Stimulated activated CD4-positive, alpha-beta T cell treated with anti-CD3 and anti-CD28 coated beads, Interleukin-4, amount 100 ng/mL, for 4 hours (primary cell): ENCODE data around the gene TTPAL.
"Not testable (repeated sequence)": the region's sequence is repeated elsewhere in the genome, so short reads cannot be mapped to it uniquely, and the experiment has no call there.

Experiments
- DNase-seq, 2 experiments: peaks; one replicate each; pipeline ENCODE4 v3.0.0-alpha.2; 2020

TTPAL gene

DNA sequence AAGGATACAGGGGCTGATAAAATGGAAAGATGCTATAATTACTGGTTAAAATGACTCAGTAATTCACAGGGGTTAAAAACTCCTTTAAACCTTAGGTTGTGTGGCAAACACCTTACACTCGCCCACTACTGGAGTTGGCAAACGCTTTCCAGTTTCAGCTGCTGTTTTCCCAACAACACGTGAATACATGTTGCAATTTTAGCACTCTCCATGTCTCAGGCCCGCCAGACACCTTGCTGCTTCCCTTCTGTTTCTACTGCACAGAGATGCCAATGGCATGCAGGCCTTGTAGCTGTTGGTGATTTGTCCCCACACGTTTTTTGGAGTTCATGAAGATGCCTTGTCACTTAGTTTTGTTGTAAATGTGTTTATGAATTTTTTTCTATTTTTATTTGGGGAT, 5.3 kb upstream of the TTPAL start:
- no peak for DNase-seq

DNA sequence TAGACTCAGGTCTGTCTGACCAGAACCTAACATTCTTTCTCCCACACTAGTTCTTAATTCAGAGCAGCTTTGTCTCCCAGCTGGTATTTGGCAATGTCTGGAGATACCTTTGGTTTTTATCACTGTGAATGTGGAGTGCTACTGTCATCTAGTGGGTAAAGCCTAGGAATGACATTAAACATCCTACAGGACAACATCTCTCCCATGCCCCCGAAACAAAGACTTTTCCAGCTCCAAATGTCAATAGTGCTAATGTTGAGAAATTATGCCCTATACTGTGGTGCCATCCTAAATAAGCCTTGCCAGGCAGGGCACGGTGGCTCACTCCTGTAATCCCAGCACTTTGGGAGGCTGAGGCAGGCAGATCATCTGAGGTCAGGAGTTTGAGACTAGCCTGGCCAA, 4.2 kb upstream of the TTPAL start:
- DNase-seq, result no peak

- DNase-seq, result not testable (repeated sequence)
Observed at GRCh38 chr20:44472283-44472682, 3.4 kb upstream of the TTPAL start.

- no peak for DNase-seq
Observed at GRCh38 chr20:44475372-44475693, 341 bp upstream of the TTPAL start.

GRCh38 chr20:44477151-44477550, 1.5 kb downstream of the TTPAL start:
- DNase-seq, result no peak

DNA sequence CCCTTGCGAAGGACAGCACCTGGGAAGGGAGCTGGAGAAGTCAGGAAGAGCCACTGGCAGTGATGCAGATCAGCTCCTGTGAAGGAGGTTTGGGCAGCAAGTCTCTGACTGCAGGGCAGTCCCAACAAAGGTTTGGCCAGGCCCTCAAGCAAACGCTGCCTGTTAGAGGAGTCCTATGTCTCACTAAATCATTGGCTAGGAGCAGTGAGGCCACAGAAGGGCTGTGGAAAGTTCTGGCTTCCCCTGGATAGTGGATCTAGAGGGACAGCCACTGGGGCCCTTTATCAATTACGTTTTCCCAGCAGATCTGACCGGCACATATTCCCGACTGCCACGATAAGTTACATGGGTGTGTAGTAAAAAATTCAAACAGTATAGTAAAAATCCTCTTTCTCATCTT, 2.5 kb downstream of the TTPAL start:
- no peak for DNase-seq

DNA sequence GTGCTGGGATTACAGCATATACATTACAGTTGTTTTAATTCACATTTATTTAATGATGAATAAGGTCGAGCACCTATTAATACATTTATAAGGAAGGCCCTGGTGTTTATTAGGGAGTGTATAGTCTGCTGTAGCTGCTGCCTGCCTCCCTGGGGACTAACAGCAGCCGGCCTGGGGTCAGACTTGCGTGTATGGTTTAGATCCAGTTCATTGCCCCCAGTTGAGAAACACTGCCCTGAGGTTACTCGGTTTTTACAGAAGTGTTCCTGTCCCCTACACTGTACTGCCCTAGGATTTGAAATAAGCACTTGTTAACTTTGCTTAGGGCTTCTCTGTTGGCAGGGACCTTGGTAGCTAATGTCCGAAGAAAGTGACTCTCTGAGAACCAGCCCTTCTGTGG, 4.0 kb downstream of the TTPAL start:
- no peak for DNase-seq

DNA sequence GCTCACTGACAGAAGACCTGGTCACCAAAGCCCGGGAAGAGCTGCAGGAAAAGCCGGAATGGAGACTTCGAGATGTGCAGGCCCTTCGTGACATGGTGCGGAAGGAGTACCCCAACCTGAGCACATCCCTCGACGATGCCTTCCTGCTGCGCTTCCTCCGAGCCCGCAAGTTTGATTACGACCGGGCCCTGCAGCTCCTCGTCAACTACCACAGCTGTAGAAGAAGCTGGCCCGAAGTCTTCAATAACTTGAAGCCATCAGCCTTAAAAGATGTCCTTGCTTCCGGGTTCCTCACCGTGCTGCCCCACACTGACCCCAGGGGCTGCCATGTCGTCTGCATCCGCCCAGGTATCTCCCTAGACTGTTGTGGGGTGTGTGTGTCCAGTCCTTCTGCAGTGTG, 4.4 kb downstream of the TTPAL start:
- DNase-seq, result no peak

DNA sequence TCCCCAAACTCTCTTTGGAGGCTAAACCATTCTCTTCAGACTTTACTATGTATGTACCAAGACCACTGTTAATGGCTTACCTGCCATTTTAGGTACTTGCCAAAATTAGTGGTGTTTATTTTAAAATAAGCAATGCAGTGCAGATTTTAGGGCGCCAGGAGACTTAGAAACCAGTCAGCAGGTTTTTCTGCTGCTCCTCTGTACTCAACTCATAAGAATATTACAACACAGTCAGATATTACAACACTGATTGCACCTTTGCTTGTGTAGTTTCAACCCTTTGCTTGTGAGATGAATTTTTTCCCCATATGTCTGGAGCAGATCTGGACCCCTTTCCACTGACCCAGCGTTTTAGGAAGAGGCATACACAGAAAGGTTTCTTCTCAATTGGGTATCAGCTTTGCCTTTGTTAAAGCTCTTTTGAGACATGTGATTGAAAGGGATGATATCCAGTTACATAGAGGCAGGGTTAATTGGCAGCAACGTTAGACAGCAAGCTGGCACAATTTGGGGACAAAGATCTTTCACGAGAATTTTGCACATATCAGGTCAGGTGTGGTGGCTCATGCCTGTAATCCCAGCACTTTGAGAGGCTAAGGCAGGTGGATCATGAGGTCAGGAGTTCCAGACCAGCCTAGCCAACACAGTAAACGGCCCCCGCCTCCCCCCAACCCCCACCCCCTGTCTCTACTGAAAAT, 6.2 kb downstream of the TTPAL start:
- DNase-seq, result no peak

GRCh38 chr20:44483112-44483511, 7.4 kb downstream of the TTPAL start:
- no peak for DNase-seq

GRCh38 chr20:44485078-44485829, 9.6 kb downstream of the TTPAL start:
- DNase-seq, result no peak

- DNase-seq, result no peak
Observed at GRCh38 chr20:44485830-44486198, 10.1 kb downstream of the TTPAL start.

- DNase-seq, result no peak
Observed at GRCh38 chr20:44488551-44488950, 12.9 kb downstream of the TTPAL start.

DNA sequence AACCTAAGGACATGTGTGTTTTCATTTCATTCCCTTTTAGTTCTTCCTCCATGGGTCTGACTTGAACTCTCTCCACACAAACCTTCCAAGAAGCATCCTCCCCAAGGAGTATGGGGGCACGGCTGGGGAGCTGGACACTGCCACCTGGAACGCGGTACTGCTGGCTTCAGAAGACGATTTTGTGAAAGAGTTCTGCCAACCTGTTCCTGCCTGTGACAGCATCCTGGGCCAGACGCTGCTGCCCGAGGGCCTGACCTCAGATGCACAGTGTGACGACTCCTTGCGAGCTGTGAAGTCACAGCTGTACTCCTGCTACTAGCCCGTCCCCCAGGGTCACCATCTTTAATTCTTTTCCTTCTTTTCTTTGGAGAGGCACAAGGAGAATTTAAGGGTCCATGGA, 13.5 kb downstream of the TTPAL start:
- no peak for DNase-seq

DNA sequence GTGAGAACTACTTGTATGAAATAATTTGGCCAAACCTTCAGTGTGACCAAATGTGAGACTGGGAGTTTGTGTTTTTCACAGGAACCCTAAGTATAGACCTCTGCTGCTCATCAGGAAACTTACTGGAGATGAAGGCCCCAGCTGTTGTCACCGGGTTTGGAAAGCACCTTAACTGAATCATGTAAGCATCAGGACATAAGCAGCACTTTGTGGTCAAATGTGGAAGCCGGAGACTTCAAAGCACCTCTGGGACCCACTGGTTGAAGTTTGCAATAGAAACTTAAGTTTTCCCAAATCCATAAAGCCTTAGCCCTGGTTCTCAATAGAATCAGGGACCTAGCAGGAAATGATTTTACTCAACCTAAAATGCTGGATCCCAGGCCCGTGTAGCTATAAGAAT, 14.3 kb downstream of the TTPAL start:
- DNase-seq, result no peak

DNA sequence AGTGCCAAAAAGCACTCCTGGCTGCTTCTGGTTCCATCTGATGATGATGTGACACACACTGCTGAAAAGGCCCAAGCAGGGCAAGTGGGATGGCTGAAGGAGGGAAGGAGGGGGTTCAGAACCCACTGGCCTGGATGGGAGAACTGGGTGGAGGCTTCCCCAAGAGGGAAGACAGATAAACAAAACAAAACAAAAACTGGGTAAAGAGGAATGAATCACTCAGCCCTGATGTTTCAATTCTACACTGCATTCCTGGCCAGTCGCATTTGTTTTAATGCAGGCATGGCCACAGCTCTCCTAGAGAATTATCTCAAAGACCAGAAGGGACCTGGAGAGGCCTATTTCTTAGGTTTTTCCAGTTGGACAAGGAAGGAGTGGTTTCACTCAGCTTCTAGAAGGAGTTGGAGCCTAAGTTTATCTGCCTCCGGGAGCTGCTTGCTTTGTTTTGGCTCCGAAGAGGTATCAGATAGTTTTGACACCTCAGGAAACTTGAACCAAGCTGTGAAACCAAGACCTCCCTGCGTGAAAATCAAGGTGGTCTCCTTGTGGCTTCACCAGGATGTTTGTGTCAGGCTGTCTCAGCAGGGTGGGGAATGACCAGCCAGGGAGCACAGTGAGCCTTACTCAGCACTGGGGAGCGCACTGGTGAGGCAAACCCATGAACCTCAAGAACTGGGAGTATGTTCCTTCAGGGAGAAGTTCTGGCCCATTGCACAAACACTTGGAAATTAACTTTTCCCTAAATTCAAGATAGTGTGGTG, 16.1 kb downstream of the TTPAL start:
- no peak for DNase-seq

- no peak for DNase-seq
Observed at GRCh38 chr20:44494266-44494665, 18.6 kb downstream of the TTPAL start.

DNA sequence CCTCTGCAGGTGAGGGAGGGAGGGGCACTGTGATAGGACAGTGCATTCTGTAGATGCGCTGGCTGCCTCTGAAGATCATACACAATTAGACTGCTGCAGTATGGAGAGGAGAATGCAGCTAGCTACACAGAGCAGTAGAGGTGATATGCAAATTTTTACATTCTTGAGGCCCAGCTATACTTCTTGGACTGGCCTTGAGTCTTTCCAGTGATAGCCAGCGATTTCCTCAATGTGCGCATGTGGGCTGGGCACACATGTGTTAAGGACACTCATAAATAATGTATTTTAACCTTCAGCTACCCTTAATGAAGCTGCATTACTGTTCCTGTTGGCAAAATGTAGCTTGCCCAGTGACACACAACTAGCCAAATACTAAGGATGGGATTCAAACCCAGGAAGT, 19.0 kb downstream of the TTPAL start:
- DNase-seq, result no peak

DNA sequence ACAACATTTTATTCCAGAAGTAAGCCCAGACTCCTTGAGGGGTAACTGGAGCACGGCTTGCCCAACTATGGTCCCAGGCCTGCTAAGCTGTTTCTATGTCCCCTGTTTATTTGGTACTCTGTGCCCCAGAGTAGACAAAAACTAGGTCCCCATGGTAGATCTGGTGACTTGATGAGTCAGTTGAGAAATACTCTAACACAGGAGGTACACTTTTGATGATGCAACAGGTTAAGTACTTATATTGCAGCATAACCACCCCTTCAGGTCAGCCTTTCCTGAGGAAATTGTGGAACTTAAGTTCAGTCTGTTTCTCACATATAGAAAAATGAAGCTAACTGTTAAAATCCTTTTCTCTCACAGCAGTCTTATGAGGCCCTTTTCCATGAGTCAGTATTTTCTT, 19.6 kb downstream of the TTPAL start:
- DNase-seq, result no peak

DNA sequence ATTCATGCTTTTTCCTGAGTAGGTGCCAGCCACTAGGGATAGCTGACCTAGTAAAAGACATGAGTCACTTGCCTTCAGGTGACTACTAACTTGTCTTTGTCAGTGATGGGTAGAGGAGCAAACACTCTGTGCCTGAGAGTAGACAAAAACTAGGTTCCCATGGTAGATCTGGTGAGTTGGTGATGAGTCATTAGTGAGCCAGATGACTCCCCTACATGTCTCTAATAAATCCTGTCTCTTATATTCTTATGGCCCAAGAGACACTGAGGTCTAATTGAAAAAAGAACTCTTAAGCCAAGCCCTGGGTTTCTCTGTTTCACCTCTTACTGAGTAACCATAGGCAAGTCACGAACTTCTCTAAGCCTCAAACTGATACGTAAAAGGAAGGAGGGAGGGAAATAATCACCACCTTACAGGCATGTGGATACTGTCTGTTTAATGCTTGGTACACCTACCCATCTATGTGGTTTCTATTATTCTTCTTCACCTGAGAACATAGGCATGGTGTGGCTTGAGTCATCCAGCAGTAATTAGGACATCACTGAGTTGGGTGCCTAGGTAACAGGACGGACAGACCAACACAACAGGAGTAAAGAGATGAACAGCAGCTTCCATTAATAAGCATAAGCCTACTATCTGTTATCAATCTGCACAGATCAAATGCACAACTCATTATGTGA, 20.3 kb downstream of the TTPAL start:
- peak in 1 of 2 experiments; percentile 32 for DNase-seq

- peak; percentile 11 to 26 for DNase-seq
Observed at GRCh38 chr20:44496976-44497375, 21.3 kb downstream of the TTPAL start.

DNA sequence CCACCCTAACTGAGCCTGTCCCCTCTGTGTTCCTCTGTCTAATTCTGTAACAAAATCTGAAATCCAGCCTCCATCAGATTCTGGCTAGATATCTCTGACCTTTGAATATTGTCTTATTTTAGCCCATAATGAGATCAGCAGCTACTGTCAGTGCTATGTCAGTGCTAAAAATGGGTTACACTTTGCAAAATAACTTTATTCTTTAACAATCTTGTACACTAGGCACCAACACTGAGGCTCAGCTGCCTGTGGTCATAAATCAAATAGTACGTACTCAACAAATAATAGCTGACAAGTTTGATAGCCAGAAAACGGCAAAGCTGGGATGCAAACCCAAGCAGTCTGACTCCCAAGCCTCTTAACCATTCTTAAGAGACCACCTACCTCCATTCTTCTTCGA, 22.1 kb downstream of the TTPAL start:
- no peak for DNase-seq

DNA sequence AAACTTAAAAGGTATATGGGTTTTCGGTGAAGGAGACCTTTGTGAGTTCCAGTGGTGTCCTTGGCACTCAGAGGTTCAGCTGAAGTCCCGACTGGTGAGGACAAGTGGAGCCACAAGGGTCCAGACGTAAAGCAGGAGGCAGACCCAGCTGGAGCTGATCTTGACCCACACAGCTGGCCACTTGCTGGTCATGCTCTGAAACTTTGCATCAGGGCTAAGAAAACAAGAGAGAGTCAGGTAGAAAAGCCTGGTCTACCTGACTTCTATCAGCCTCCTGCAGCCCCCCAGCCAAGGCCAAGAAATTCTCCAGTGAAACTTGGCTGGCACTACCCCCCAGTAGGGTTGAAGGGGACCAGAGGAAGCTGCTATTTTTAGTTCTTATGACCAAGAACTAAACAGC, 24.5 kb downstream of the TTPAL start:
- no peak for DNase-seq

DNA sequence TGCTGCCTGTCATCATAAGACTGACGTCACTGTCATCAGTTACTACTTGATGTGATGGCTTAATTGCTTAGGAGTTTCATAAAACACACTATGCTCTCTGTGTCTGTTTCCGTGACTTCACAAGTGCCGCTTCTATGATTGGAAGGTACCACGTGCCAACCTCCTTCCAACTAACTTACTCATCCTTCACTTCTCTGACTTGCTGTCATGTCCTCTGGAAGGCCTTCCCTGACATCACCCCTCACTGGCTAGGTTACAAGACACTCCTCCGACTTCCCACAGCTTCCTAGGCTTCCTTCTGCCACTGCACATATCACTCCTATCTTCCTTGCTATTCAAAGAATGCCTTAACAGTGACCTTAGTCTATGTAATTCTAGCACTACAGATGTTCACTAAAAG, 25.8 kb downstream of the TTPAL start:
- no peak for DNase-seq
